OCI-M1 (cell line): ENCODE measurements around the gene RGSL1.

Source experiments
- DNase-seq: peaks from one replicate; lab custom pipeline; 2025; lab: John Stamatoyannopoulos, UW

The RGSL1 gene

GRCh38 chr1:182549346-182549745, 99.4 kb downstream of the RGSL1 start:
- DNase-seq, result no peak

- no peak for DNase-seq
Measured at GRCh38 chr1:182549811-182550210, 99.9 kb downstream of the RGSL1 start.

GRCh38 chr1:182552527-182552926, 102.6 kb downstream of the RGSL1 start:
- DNase-seq, result no peak

GRCh38 chr1:182555493-182555892, 105.5 kb downstream of the RGSL1 start:
- DNase-seq, result no peak

GRCh38 chr1:182556279-182556678, 106.3 kb downstream of the RGSL1 start:
- DNase-seq, result no peak

GRCh38 chr1:182560392-182560984, 110.5 kb downstream of the RGSL1 start:
- no peak for DNase-seq

GRCh38 chr1:182561456-182561855, 111.5 kb downstream of the RGSL1 start:
- DNase-seq, result no peak

- DNase-seq, result no peak
Measured at GRCh38 chr1:182563095-182563494, 113.1 kb downstream of the RGSL1 start.

- no peak for DNase-seq
Measured at GRCh38 chr1:182564406-182565004, 114.6 kb downstream of the RGSL1 start.

- no peak for DNase-seq
Measured at GRCh38 chr1:182565537-182565936, 115.6 kb downstream of the RGSL1 start.

GRCh38 chr1:182567629-182568028, 117.7 kb downstream of the RGSL1 start:
- no peak for DNase-seq

- no peak for DNase-seq
Measured at GRCh38 chr1:182568647-182569284, 118.8 kb downstream of the RGSL1 start.

GRCh38 chr1:182569939-182570610, 120.1 kb downstream of the RGSL1 start:
- DNase-seq, result no peak

GRCh38 chr1:182570611-182570970, 120.6 kb downstream of the RGSL1 start:
- DNase-seq, result no peak

- DNase-seq, result no peak
Measured at GRCh38 chr1:182574156-182574555, 124.2 kb downstream of the RGSL1 start.

- DNase-seq, result no peak
Measured at GRCh38 chr1:182575540-182576149, 125.7 kb downstream of the RGSL1 start.

GRCh38 chr1:182580736-182581135, 130.8 kb downstream of the RGSL1 start:
- DNase-seq, result no peak

- no peak for DNase-seq
Measured at GRCh38 chr1:182584746-182585145, 134.8 kb downstream of the RGSL1 start.

GRCh38 chr1:182586380-182586779, 136.4 kb downstream of the RGSL1 start:
- DNase-seq, result no peak

- DNase-seq, result no peak
Measured at GRCh38 chr1:182587093-182587492, 137.1 kb downstream of the RGSL1 start.

- no peak for DNase-seq
Measured at GRCh38 chr1:182587666-182588499, 137.9 kb downstream of the RGSL1 start.
